Neuronal stem cell (in vitro differentiated cells): ENCODE data around the gene ODF4.
"Not testable (repeated sequence)": the region's sequence is repeated elsewhere in the genome, so short reads cannot be mapped to it uniquely, and the experiment has no call there.

Experiments used
- DNase-seq: peaks from one replicate; pipeline ENCODE4 v3.0.0-alpha.2; 2013; ENCODE audit warnings: low spot score
- H2AFZ ChIP-seq: one replicate; pipeline ENCODE4 v1.6.1; 2013; ENCODE audit warnings: mild to moderate bottlenecking, low read length, inconsistent platforms
- H2AK5ac ChIP-seq: 2 replicates; pipeline ENCODE4 v1.6.1; 2013; ENCODE audit warnings: low read depth, mild to moderate bottlenecking, inconsistent platforms, low read length, moderate library complexity, mixed read lengths
- H2BK120ac ChIP-seq: 2 replicates; pipeline ENCODE4 v1.6.1; 2013; ENCODE audit warnings: low read depth, mild to moderate bottlenecking, inconsistent platforms, low read length, moderate library complexity, mixed read lengths
- H2BK12ac ChIP-seq: one replicate; pipeline ENCODE4 v1.6.1; 2013; ENCODE audit warnings: low read length, inconsistent platforms
- H2BK15ac ChIP-seq: 2 replicates; pipeline ENCODE4 v1.6.1; 2013; ENCODE audit warnings: mild to moderate bottlenecking, low read length, inconsistent platforms, mixed read lengths
- H2BK5ac ChIP-seq: one replicate; pipeline ENCODE4 v1.6.1; 2013; ENCODE audit warnings: inconsistent platforms, mild to moderate bottlenecking, low read length, moderate library complexity
- H3K14ac ChIP-seq: one replicate; pipeline ENCODE4 v1.6.1; 2013; ENCODE audit warnings: low read length, inconsistent platforms
- H3K18ac ChIP-seq: 2 replicates; pipeline ENCODE4 v1.6.1; 2013; ENCODE audit warnings: low read length, inconsistent platforms
- H3K23ac ChIP-seq: 2 replicates; pipeline ENCODE4 v1.6.1; 2013; ENCODE audit warnings: low read depth, mild to moderate bottlenecking, mixed read lengths, low read length, inconsistent platforms; ENCODE audit not compliant: poor library complexity
- H3K27ac ChIP-seq: replicated peaks from 3 replicates; pipeline ENCODE4 v1.5.1; 2013; ENCODE audit warnings: low read length, inconsistent platforms
- H3K27me3 ChIP-seq, 3 experiments: 2 replicates each; pipeline ENCODE4 v1.6.1; 2013; ENCODE audit warnings: low read length in 3 of 3, mild to moderate bottlenecking in 2 of 3, inconsistent platforms in 1 of 3, low read depth in 1 of 3, mixed read lengths in 1 of 3, moderate library complexity in 1 of 3; ENCODE audit not compliant: control insufficient read depth in 3 of 3, insufficient read depth in 3 of 3
- H3K36me3 ChIP-seq, 2 donors: replicated peaks in 1 of 2; 2 replicates each; pipeline ENCODE4 v1.6.1; 2013; ENCODE audit warnings: low read length in 2 of 2; ENCODE audit not compliant: control insufficient read depth in 2 of 2, insufficient read depth in 2 of 2
- H3K4ac ChIP-seq: 2 replicates; pipeline ENCODE4 v1.6.1; 2013; ENCODE audit warnings: inconsistent platforms, mild to moderate bottlenecking, low read length, moderate library complexity
- H3K4me1 ChIP-seq, 2 donors: 1 replicate in 1 of 2; 2 replicates in 1 of 2; pipeline ENCODE4 v1.6.1; 2013; ENCODE audit warnings: low read length in 2 of 2, low read depth in 1 of 2; ENCODE audit not compliant: control insufficient read depth in 2 of 2, insufficient read depth in 1 of 2
- H3K4me2 ChIP-seq: one replicate; pipeline ENCODE4 v1.6.1; 2013; ENCODE audit warnings: mild to moderate bottlenecking, low read length, inconsistent platforms; ENCODE audit not compliant: insufficient read depth, poor library complexity, severe bottlenecking
- H3K4me3 ChIP-seq, 2 donors: 2 replicates each; pipeline ENCODE4 v1.5.1; 2013; ENCODE audit warnings: low read length in 2 of 2, mild to moderate bottlenecking in 2 of 2, inconsistent platforms in 1 of 2, moderate library complexity in 1 of 2
- H3K79me1 ChIP-seq: one replicate; pipeline ENCODE4 v1.6.1; 2013; ENCODE audit warnings: low read depth, mild to moderate bottlenecking, inconsistent platforms, low read length, moderate library complexity
- H3K9ac ChIP-seq: one replicate; pipeline ENCODE4 v1.6.1; 2013; ENCODE audit warnings: mild to moderate bottlenecking, low read depth, low read length, inconsistent platforms; ENCODE audit not compliant: poor library complexity
- H3K9me3 ChIP-seq, 2 donors: replicated peaks in 1 of 2; 2 replicates each; pipeline versions ENCODE3 to v1.6.1; 2013; ENCODE audit warnings: low read length in 2 of 2, mild to moderate bottlenecking in 2 of 2, inconsistent platforms in 1 of 2, low read depth in 1 of 2, mixed read lengths in 1 of 2, moderate library complexity in 1 of 2; ENCODE audit not compliant: control insufficient read depth in 2 of 2, insufficient read depth in 1 of 2
- H4K8ac ChIP-seq: one replicate; pipeline ENCODE4 v1.6.1; 2013; ENCODE audit warnings: low read depth, mild to moderate bottlenecking, inconsistent platforms, low read length, moderate library complexity
- H4K91ac ChIP-seq: one replicate; pipeline ENCODE4 v1.6.1; 2013; ENCODE audit warnings: low read length, low read depth, mild to moderate bottlenecking, inconsistent platforms; ENCODE audit not compliant: poor library complexity
- WGBS, 2 donors: extraction: QIAGEN DNeasy Blood & Tissue Kit; methylation state at CpG; one replicate each; pipeline ENCODE4 v1.1.7; 2013; ENCODE audit warnings: missing lambda C conversion rate in 2 of 2, mixed read lengths in 1 of 2; ENCODE audit not compliant: insufficient read length in 2 of 2, insufficient replicate concordance in 1 of 2; ENCODE audit errors: extremely low coverage in 2 of 2; 5-methylcytosine and 5-hydroxymethylcytosine counted together

The ODF4 gene

DNA sequence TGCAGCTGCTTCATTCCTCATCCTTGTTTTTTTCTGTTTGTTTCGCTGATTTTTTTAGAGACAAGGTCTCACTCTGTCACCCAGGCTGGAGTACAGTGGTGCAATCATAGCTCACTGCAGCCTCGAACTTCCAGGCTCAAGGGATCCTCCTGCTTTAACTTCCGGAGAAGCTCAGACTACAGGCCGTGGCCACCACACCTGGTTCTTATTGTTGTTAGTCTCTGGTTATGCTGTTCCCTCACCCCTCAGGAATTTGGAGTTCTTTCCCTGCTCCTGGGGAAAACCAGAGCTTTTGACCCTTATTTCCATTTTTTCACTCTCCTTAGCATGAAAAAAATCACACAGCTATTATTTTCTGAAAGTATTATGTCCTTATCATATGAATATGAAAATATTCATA, 1.8 kb downstream of the ODF4 start:
- H3K4me1 ChIP-seq = peaks cover 12% of the 10 kb centered on the region in 2 donors
- H3K9me3 ChIP-seq = no peaks in the 10 kb centered on the region
- no peak overlapping the region for H3K9ac ChIP-seq
- H2AFZ ChIP-seq = no peak overlapping the region
- H3K4me3 ChIP-seq = no peak overlapping the region
- no peak for DNase-seq
- no peak overlapping the region for H4K8ac ChIP-seq
- WGBS, 2 donors = no CpG with 5 or more reads among the region's 4 CpGs
- H2BK120ac ChIP-seq = no peak overlapping the region
- H3K18ac ChIP-seq = no peak overlapping the region
- H3K79me1 ChIP-seq = no peaks in the 10 kb centered on the region
- no peak overlapping the region for H2AK5ac ChIP-seq
- no peaks in the 10 kb centered on the region for H3K36me3 ChIP-seq
- no peak overlapping the region for H2BK15ac ChIP-seq
- H3K4me2 ChIP-seq = no peak overlapping the region
- no peak overlapping the region for H2BK12ac ChIP-seq
- no peak overlapping the region for H4K91ac ChIP-seq
- H3K23ac ChIP-seq = no peak overlapping the region
- peaks cover 0 to 25% (median 0%) of the 10 kb centered on the region in 3 experiments for H3K27me3 ChIP-seq
- H2BK5ac ChIP-seq = no peak overlapping the region
- no peak overlapping the region for H3K4ac ChIP-seq
- H3K27ac ChIP-seq = no peak overlapping the region
- no peak overlapping the region for H3K14ac ChIP-seq

DNA sequence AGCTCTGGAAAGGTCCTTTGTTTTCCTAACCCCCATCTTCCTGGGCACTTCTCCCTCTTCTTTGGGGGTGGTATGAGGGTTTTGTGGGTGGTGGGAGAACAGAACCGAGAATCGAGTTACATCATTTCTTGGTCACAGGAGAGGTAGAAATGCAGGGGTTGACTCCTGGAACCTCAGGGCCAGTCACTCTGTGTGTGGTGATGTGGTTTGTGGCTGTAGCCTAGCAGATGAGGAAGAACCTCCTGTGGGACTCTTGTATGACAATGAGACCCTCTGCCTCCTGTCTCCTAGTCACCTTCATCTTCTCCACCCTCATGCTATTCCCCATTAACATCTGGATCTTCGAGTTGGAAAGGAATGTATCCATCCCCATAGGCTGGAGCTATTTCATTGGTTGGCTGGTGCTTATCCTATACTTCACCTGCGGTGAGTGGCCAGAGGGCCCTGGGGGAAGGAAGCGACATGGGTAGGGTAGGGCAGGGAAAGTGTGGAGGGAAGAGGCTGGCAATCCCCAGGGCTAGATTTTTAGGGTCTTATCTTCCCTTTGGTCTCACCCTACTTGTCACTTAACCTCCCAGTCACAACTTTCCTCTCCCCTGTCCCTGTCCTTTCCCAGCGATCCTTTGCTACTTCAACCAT, 5.5 kb downstream of the ODF4 start:
- no peak overlapping the region for H4K91ac ChIP-seq
- DNase-seq = no peak
- no peak overlapping the region for H3K4me3 ChIP-seq
- H2BK120ac ChIP-seq = no peak overlapping the region
- H2BK15ac ChIP-seq = no peak overlapping the region
- no CpG with 5 or more reads among the region's 6 CpGs for WGBS, 2 donors
- peaks cover 2 to 3% of the 10 kb centered on the region in 2 donors for H3K4me1 ChIP-seq
- H3K9me3 ChIP-seq = no peaks in the 10 kb centered on the region
- no peak overlapping the region for H3K4me2 ChIP-seq
- H4K8ac ChIP-seq = no peak overlapping the region
- no peak overlapping the region for H3K4ac ChIP-seq
- H3K79me1 ChIP-seq = no peaks in the 10 kb centered on the region
- no peak overlapping the region for H3K27ac ChIP-seq
- H2AFZ ChIP-seq = no peak overlapping the region
- no peak overlapping the region for H3K14ac ChIP-seq
- H3K23ac ChIP-seq = no peak overlapping the region
- peaks cover 0 to 21% (median 0%) of the 10 kb centered on the region in 3 experiments for H3K27me3 ChIP-seq
- H2BK12ac ChIP-seq = no peak overlapping the region
- no peak overlapping the region for H2BK5ac ChIP-seq
- H3K9ac ChIP-seq = no peak overlapping the region
- H3K18ac ChIP-seq = no peak overlapping the region
- H2AK5ac ChIP-seq = no peak overlapping the region
- H3K36me3 ChIP-seq = no peaks in the 10 kb centered on the region

DNA sequence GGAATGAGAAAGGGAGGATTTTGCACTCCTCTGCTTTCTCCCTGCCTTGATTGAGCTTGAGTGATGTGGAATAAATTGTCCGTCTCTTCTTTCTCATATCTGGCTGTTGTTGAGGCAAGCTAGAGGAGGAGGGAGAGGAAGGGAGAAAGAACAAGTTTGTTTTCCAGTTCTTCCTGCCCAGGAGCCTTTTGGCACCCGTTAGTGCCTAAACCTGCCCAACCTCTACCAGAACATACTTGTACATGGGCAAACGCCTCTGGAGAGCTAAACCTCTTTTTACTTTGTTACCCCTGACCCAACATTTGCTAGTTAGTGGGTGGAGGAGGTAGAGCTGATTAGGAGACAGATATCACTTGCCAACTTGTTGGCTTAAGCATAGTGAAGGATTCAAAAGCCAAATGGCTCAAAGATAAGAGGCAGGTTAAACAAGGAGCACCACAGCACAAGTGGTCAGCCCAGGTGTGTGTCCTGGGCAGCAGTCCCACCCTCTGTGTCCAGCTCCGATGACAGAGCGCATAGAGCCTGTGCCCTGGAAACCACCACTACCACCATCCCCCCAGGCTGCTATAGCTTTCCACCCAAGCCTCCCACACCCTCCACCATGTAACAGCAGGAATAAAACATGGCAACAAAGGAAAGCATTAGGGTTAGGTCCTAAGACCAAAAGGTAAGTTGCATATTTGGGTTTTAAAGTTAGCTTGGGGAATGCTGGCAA, 6.5 kb downstream of the ODF4 start:
- Histone ChIP-seq H3K4me1 (peaks cover 2 to 3% of the 10 kb centered on the region in 2 donors), H3K9ac (no peak overlapping the region), H3K4ac (no peak overlapping the region), H2BK5ac (no peak overlapping the region), H3K27me3 (peaks cover 0 to 21% (median 0%) of the 10 kb centered on the region in 3 experiments), H3K36me3 (no peaks in the 10 kb centered on the region), H4K91ac (no peak overlapping the region), H3K4me2 (no peak overlapping the region), H2AFZ (no peak overlapping the region), H2BK15ac (no peak overlapping the region), H2BK120ac (no peak overlapping the region), H2AK5ac (no peak overlapping the region), H2BK12ac (no peak overlapping the region), H3K18ac (no peak overlapping the region), H4K8ac (no peak overlapping the region), H3K79me1 (no peaks in the 10 kb centered on the region), H3K14ac (no peak overlapping the region), H3K4me3 (peak overlapping the region in 1 of 2 donors; percentile 50), H3K27ac (no peak overlapping the region), H3K9me3 (no peaks in the 10 kb centered on the region), H3K23ac (no peak overlapping the region)
- WGBS, 2 donors = no CpG with 5 or more reads among the region's 5 CpGs
- no peak for DNase-seq

DNA sequence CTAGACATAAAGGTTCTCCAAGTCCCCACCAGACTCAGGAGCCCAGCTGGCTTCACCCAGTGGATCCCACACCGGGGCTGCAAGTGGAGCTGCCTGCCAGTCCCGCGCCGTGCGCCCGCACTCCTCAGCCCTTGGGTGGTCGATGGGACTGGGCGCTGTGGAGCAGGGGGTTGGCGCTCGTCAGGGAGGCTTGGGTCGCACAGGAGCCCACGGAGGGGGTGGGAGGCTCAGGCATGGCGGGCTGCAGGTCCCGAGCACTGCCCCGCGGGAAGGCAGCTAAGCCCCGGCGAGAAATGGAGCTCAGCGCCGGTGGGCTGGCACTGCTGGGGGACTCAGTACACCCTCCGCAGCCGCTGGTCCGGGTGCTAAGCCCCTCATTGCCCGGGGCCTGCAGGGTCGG, 7.4 kb downstream of the ODF4 start:
- peaks cover 0 to 21% (median 0%) of the 10 kb centered on the region in 3 experiments for H3K27me3 ChIP-seq
- H3K36me3 ChIP-seq, DNase-seq, H3K4me2 ChIP-seq, H2BK120ac ChIP-seq, H3K4me1 ChIP-seq, H2AK5ac ChIP-seq, H3K79me1 ChIP-seq, H3K9me3 ChIP-seq, H4K8ac ChIP-seq, H3K18ac ChIP-seq, H3K4me3 ChIP-seq, H3K27ac ChIP-seq, H3K4ac ChIP-seq, H2BK12ac ChIP-seq, H2AFZ ChIP-seq, H4K91ac ChIP-seq, H3K14ac ChIP-seq, H2BK5ac ChIP-seq, H3K23ac ChIP-seq, H3K9ac ChIP-seq, H2BK15ac ChIP-seq: not testable (repeated sequence)
- WGBS, 2 donors = no CpG with 5 or more reads among the region's 25 CpGs
